ENCODE measurements around the gene CHI3L2. TPM values are rescaled to one million over a fixed set of nuclear protein-coding genes. Genes with fewer than 3 reads are reported as not detected.
"Not testable (repeated sequence)": the region's sequence is repeated elsewhere in the genome, so short reads cannot be mapped to it uniquely, and the experiment has no call there.

Gene CHI3L2
- total RNA-seq, 1 donor from 2014 or later: not detected

GRCh38 chr1:111202366-111202706 lies 25.2 kb upstream of the CHI3L2 start:
- no peak for DNase-seq (ENCODE audit: low read depth in 2 of 2)

DNA sequence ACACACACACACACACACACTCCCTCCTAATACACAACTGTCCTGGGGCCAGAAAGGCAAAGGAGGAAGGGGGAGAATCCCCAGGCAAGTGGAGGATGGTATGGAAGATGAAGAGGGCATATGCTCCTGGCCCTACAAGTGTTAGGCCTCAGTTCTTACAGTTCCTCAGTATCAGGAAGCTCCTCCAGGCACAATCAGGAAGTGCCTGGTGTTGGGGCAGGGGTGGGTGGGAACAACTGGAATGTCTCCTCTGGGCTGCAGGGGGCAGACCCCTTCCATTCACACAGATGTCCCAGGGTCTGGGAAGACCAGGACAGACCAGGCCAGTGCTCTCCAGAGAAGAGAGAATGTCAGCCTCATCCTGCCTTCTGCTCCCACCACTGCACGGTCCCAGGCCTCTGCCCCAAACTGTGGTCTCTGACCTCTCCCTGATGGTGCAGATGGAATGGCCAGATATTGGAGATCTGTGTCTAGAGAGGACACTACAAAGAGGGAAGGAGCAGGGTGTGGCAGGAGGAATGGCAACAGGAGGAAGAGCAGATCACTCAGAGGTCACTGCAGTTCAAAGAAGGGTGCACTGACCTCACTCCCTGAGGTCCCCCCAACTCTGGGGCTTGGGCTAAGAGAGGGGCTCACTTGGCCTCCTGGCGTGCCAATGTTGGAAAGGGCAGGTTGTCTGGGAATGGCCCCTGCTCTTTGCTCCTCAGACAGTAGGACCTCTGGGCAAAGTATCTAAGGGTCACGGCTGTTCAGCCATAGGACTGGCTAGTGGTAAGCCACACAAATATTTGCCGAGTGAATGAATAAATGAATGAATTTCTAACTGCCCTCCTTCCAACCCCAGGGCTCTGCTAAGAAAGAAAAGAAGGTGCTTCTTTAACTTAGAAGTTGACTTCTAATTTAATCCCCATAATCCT lies 24.5 kb upstream of the CHI3L2 start:
- DNase-seq (ENCODE audit: low read depth in 2 of 2): no peak

DNA sequence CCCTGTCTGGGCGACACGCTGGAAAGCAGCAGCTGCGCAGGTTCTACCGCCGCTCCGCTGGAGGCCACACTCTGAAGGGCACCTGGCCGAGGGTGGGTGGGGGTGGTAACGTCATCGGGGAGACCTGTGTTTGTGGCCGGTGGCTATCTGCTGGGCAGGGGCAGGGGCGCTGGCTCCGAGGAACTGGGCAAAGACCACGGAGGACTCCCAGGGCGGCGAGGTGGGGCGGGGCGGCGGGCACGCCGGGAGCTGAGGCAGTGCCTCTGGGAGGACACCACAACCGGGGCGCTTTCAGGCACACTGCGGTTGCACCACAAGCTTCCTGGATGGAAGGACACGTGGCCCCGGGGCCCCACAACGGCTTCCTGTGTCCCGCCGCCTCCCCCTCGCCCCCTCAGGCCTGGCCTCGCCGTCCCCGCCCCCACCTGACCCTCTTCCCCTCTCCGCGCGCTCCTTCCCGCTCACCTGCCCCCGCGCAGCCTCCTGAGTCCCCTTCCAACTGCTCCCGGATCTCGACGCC lies 23.8 kb upstream of the CHI3L2 start:
- DNase-seq (ENCODE audit: low read depth in 2 of 2): no peak

- DNase-seq (ENCODE audit: low read depth in 2 of 2): peak in 1 of 2 donors; percentile 8
These were observed 23.1 kb upstream of the CHI3L2 start for GRCh38 chr1:111204201-111204982.

DNA sequence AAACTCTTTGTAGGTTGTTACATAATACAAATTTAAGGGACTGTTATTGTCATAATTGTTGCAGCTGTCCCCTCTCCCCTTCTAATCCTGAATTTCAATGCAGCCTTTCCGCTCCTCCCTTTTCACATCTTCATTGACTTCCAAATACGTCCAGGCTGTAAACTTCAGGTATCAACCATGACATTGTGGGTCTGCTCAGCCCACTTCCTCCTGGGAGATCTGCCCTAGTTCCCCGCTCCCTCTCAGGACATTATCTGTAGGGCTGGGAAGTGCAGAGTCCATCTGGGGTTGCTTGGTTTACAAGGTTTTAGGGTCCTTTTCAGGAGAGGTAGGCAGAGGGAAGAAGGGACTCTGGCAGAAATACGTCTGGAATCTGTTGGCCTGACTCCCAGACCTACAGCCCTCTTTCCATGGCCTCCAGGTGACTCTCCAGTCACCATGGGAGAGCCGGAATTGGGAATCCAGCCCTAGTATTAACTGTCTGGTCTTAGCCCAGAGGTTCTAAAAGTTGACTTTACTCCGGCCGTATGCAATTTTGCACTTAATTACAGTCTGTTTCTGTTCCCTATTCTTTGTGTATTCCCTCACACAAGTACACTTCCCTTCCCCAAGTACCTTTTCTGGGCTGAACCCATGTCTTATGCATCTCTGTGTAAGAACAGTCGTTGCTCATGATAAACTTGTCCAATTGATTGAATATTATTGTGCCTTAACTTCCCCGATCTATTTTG lies 22.4 kb upstream of the CHI3L2 start:
- no peak for DNase-seq (ENCODE audit: low read depth in 2 of 2)

DNA sequence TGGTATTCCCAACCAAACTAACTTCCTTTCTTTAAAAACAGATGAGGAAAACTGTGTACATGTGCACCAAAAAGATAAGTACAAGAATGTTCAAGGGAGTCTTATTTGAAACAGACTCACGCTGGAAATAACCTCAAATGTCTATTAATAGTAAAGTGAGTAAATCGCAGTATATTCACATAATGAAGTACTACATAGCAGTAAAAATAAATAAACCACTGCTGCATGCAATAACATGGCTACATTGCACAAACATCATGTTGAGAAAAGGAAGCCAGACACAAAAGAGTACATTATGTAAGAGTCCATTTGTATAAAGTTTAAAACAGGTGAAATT lies 21.8 kb upstream of the CHI3L2 start:
- DNase-seq (ENCODE audit: low read depth in 2 of 2): no peak

- DNase-seq (ENCODE audit: low read depth in 2 of 2): no peak
These were observed 18.6 kb upstream of the CHI3L2 start for GRCh38 chr1:111208921-111209320.

- no peak for DNase-seq (ENCODE audit: low read depth in 2 of 2)
These were observed 17.9 kb upstream of the CHI3L2 start for GRCh38 chr1:111209622-111210021.

GRCh38 chr1:111211921-111212320 lies 15.6 kb upstream of the CHI3L2 start:
- no peak for DNase-seq (ENCODE audit: low read depth in 2 of 2)

GRCh38 chr1:111212634-111213335 lies 14.7 kb upstream of the CHI3L2 start:
- no peak for DNase-seq (ENCODE audit: low read depth in 2 of 2)

DNA sequence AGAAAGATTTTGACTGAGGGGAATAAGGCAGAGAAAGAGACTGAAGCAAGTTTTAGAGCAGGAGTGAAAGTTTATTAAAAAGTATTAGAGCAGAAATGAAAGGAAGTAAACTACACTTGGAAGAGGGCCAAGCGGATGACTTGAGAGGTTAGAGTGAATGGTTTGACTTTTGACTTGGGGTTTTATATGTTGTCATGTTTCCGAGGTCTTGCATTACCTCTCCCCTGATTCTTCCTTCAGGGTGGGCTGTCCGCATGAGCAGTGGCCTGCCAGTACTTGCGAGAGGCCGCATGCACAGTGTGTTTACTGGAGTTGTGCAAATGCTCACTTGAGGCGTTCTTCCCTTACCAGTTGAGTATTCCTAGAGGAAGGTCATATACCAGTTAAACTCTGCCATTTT lies 14.1 kb upstream of the CHI3L2 start:
- no peak for DNase-seq (ENCODE audit: low read depth in 2 of 2)

- no peak for DNase-seq (ENCODE audit: low read depth in 2 of 2)
These were observed 13.3 kb upstream of the CHI3L2 start for GRCh38 chr1:111214074-111214801.

DNA sequence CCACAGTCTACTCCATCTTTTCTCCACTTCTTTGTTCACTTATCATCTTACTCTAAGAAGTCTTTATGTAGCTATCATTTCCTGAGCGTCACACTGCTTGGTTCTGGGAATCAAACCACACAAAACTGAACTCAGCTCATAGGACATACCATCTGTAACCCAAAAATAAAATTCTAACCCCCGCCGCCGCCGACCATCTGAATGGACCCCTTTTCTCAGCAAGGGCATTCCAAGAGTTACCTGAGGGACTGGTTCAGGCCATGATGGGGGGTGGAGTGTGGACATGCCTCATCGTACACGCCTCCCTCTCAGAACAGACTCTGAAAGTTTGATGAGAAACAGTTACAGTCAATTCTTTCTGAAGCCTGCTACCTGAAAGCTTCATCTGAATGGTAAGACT lies 12.6 kb upstream of the CHI3L2 start:
- no peak for DNase-seq (ENCODE audit: low read depth in 2 of 2)

DNA sequence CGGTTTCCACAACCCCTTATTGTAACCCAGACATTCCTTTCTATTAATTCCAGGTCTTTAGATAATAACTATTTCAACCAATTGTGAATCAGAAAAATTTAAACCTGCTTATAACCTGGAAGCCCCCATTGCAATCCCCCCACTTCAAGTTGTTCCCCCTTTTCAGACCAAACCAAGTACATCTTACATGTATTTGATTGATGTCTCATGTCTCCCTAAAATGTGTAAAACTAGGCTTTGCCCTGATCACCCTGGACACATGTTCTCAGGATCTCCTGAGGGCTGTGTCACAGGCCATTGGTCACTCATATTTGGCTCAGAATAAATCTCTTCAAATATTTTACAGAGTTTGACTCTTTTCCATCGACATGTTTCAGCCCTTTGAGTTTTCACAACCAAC lies 12.2 kb upstream of the CHI3L2 start:
- not testable (repeated sequence) for DNase-seq (ENCODE audit: low read depth in 2 of 2)

- DNase-seq (ENCODE audit: low read depth in 2 of 2): no peak
These were observed 10.8 kb upstream of the CHI3L2 start for GRCh38 chr1:111216751-111217150.

DNA sequence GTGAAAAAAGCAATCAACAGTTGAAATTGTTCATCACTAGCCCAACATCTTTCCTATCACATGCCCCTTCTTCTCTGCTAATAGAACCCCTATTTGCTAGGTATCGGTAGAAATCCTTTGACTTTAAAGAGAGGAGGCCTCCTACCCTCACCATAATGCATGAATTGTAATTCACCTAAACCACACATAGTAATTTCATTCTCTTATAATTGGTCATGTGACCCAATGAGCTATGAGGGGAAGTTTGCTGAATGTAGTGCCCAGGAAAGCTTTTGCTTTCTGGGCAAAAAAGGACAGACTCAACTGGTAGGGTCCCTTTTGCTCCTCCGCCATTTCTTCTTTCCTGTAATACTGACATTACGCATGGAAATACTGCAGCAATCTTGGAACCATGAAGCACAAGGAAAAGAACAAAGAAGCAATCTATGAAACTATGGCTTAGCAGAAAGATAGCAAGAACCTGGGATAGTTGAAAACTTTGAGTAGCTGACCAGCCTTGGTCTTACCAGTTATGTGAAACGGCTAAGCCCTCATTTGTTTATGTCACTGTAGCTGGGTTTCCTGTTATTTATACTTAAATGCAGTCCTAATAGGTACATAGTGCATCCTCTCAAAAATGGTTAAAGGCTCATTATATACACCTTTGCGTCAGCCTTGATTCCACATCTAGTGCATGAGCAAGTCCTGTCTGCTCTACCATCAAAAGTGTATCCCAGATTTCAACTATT lies 10.2 kb upstream of the CHI3L2 start:
- no peak for DNase-seq (ENCODE audit: low read depth in 2 of 2)

GRCh38 chr1:111218701-111219556 lies 8.6 kb upstream of the CHI3L2 start:
- no peak for DNase-seq (ENCODE audit: low read depth in 2 of 2)

DNA sequence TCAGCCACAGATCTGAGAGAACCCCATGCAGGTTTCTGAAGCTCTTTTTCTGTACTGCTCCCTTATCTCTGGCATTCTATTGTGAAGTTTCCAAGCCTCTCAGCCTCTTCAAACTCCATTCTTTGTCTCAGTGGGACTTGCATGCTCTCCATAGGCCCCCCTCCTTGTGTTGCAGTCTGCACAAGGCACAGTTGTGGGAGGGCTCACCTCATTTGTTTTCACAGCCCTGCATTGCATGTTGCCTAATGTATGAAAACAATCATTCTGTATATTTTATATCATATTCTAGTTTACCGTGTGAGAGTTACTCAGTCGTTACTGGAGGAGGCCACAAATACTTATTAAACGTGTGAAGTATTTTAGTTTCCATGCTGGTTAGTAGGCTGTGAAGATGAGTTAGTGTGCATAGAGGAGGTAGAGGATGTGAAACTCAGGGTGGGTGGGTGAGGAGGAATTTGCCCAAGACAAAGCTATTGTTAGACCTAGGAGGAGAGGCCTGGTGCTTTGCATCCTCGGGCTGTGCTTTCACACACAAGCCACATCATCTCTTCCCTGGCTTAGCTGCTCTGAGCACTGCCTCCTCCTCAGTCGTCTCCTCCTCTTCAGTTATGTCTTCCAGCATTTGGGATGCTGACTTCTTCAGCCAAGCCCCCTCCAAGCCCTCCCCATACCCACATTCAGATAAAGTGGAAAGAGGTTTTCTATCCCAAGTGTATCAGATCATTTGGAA lies 7.8 kb upstream of the CHI3L2 start:
- DNase-seq (ENCODE audit: low read depth in 2 of 2): no peak
